HepG2 (cell line): ENCODE measurements around the gene FGD3. TPM values are rescaled to one million over a fixed set of nuclear protein-coding genes. Genes with fewer than 3 reads are reported as not detected.

ENCODE experiments used
- ATAC-seq: fragments of 200-7000 bp; cut with Tn5 transposase; 3 replicates; pipeline ENCODE4 v1.9.1; 2020; ENCODE audit warnings: mild to moderate bottlenecking, moderate library complexity
- BruUV-seq: library from RNA; stranded (reverse); fragments of 400-500 nt; replicated peaks from 2 replicates; lab custom pipeline; 2021; lab: Mats Ljungman, UMichigan
- CTCF ChIA-PET: fragments of 300-600 bp; formaldehyde crosslinking; extraction: SDS; loops from one replicate; lab custom pipeline; 2021; ENCODE audit warnings: low total read pairs, inconsistent platforms, low intra/inter-chr PET ratio; lab: Yijun Ruan, JAX
- POLR2A ChIA-PET: fragments of 350-600 bp; sonication (Branson Sonifier 250); formaldehyde crosslinking; loops from one replicate; lab custom pipeline; 2020; ENCODE audit warnings: antibody characterized with exemption, inconsistent platforms; lab: Yijun Ruan, JAX
- DNase-seq: peaks from one replicate; pipeline ENCODE4 v3.0.0-alpha.2; 2015; ENCODE audit warnings: low spot score
- FAIRE-seq: peaks from 3 replicates; lab custom pipeline; 2011; peaks lifted over from hg19 to GRCh38; lab: Jason Lieb, UNC
- H2AFZ ChIP-seq: one replicate; pipeline ENCODE4 v1.6.1; 2011; ENCODE audit warnings: low read length, inconsistent platforms
- H3K27ac ChIP-seq: fragments of 300-600 bp; 3 replicates; pipeline ENCODE4 v1.8.0; 2011; ENCODE audit warnings: mixed run types, mild to moderate bottlenecking, mixed read lengths, low read length, inconsistent platforms; ENCODE audit not compliant: insufficient read depth; ENCODE audit errors: extremely low read length
- H3K27me3 ChIP-seq, 2 experiments: fragments of 200-600 bp in 1 of 2; 2 replicates in 1 of 2; 3 replicates in 1 of 2; pipeline versions ENCODE4 v1.6.0 to v1.8.0; 2011; ENCODE audit warnings: low read length in 2 of 2, mild to moderate bottlenecking in 2 of 2, moderate library complexity in 2 of 2, inconsistent platforms in 1 of 2; ENCODE audit not compliant: insufficient read depth in 2 of 2, control insufficient read depth in 1 of 2
- H3K36me3 ChIP-seq, 2 experiments: fragments of 200-600 bp in 1 of 2; replicated peaks in 1 of 2; 2 replicates in 1 of 2; 3 replicates in 1 of 2; pipeline versions ENCODE4 v1.5.1 to v1.8.0; 2011; ENCODE audit warnings: low read length in 2 of 2, inconsistent platforms in 1 of 2; ENCODE audit not compliant: insufficient read depth in 2 of 2, control insufficient read depth in 1 of 2
- H3K4me1 ChIP-seq: 2 replicates; pipeline ENCODE4 v1.5.1; 2012; ENCODE audit warnings: low read length, inconsistent platforms; ENCODE audit not compliant: insufficient read depth
- H3K4me2 ChIP-seq: 2 replicates; pipeline ENCODE4 v1.6.0; 2011; ENCODE audit warnings: low read depth, low read length, inconsistent platforms
- H3K4me3 ChIP-seq, 3 experiments: fragments of 200-600 bp in 1 of 3; sonication (generic), shearing (Covaris generic) in 1 of 3; replicated peaks in 1 of 3; 2 replicates each; pipeline ENCODE4 v1.5.1; 2011 to 2016; ENCODE audit warnings: low read length in 3 of 3, inconsistent platforms in 2 of 3, low read depth in 2 of 3, mild to moderate bottlenecking in 2 of 3, control low read depth in 1 of 3, mixed read lengths in 1 of 3; ENCODE audit not compliant: insufficient read depth in 1 of 3
- H3K79me2 ChIP-seq: one replicate; pipeline ENCODE4 v1.6.1; 2011; ENCODE audit warnings: low read length, inconsistent platforms; ENCODE audit not compliant: insufficient read depth
- H3K9ac ChIP-seq: 2 replicates; pipeline ENCODE4 v1.6.0; 2011; ENCODE audit warnings: mild to moderate bottlenecking, low read depth, low read length, inconsistent platforms; ENCODE audit not compliant: insufficient read depth
- H3K9me3 ChIP-seq: 2 replicates; pipeline ENCODE4 v1.5.1; 2012; ENCODE audit warnings: mild to moderate bottlenecking, low read length
- H4K20me1 ChIP-seq: 2 replicates; pipeline ENCODE4 v1.6.0; 2011; ENCODE audit warnings: inconsistent platforms, mild to moderate bottlenecking, low read length, moderate library complexity; ENCODE audit not compliant: insufficient read depth
- HDAC6 ChIP-seq: fragments of 200-600 bp; sonication (generic); IDR thresholded peaks from 2 replicates; pipeline ENCODE4 v1.7.0; 2017; ENCODE audit warnings: mild to moderate bottlenecking, antibody characterized with exemption, low read length, low read depth
- KAT7 ChIP-seq: IDR thresholded peaks from 2 replicates; pipeline ENCODE4 v1.6.1; 2018; ENCODE audit warnings: borderline replicate concordance, missing compliant biosample characterization
- MXD4 ChIP-seq: IDR thresholded peaks from 2 replicates; pipeline ENCODE4 v1.6.1; 2016; ENCODE audit warnings: mild to moderate bottlenecking, missing biosample characterization, missing genetic modification reagents
- SCMH1 ChIP-seq: sonication (generic); formaldehyde crosslinking; IDR thresholded peaks from 2 replicates; pipeline ENCODE4 v1.9.0; 2021; ENCODE audit warnings: missing genetic modification reagents, mild to moderate bottlenecking, borderline replicate concordance
- TEAD2 ChIP-seq: sonication (generic); formaldehyde crosslinking; IDR thresholded peaks from 2 replicates; pipeline ENCODE4 v1.9.0; 2021; ENCODE audit warnings: missing genetic modification reagents
- ZNF33A ChIP-seq: sonication (generic); formaldehyde crosslinking; IDR thresholded peaks from 2 replicates; pipeline ENCODE4 v1.5.1; 2020; ENCODE audit warnings: missing genetic modification reagents, mild to moderate bottlenecking, moderate library complexity, borderline replicate concordance
- ZNF549 ChIP-seq: sonication (generic); formaldehyde crosslinking; IDR thresholded peaks from 2 replicates; pipeline ENCODE4 v1.5.0; 2020; ENCODE audit warnings: missing genetic modification reagents
- ZNF652 ChIP-seq: IDR thresholded peaks from 2 replicates; pipeline ENCODE4 v1.6.1; 2016; ENCODE audit warnings: low read depth, borderline replicate concordance
- WGBS: methylation state at CpG from one replicate; pipeline ENCODE4 v1.1.6; 2017; ENCODE audit warnings: low lambda C conversion rate; 5-methylcytosine and 5-hydroxymethylcytosine counted together
- in situ Hi-C: cut with HindIII; loops from 2 replicates; pipeline ENCODE4 v1.10.0; 2017; ENCODE audit warnings: low pct_unique_long_range_greater_than_20kb; ENCODE audit not compliant: extremely low pct_ligation_motif_present
- intact Hi-C: fragments of 100-400 bp; cut with micrococcal nuclease; formaldehyde crosslinking; loops from one replicate; pipeline ENCODE4 v1.10.0; 2022; ENCODE audit not compliant: unreplicated experiment
- polyA plus RNA-seq, 8 experiments: library from polyadenylated mRNA; depleted of rRNA in 3 of 8; stranded (reverse) in 7 of 8; unstranded in 1 of 8; fragments of >200 nt; fragmentation: Illumina TruSeq in 4 of 8; extraction: Trizol in 4 of 8; gene quantifications; 2 replicates each; pipeline versions ENCODE4 v1.2.1 to v1.2.3, GENCODE V29; 2011 to 2016; ENCODE audit warnings: low read depth in 4 of 8, missing spikeins in 1 of 8, mixed read lengths in 1 of 8; ENCODE audit not compliant: insufficient read depth in 1 of 8
- total RNA-seq, 5 experiments: library from RNA; depleted of rRNA; stranded (reverse); fragments of >200 nt; fragmentation: Illumina TruSeq; extraction: Trizol; gene quantifications; 2 replicates each; pipeline ENCODE4 v1.2.3, GENCODE V29; 2016; ENCODE audit warnings: low read depth in 1 of 5
- TF ChIP-seq, protein P1 (sequence below): sonication (generic); formaldehyde crosslinking; IDR thresholded peaks from 2 replicates; pipeline ENCODE4 v1.9.0; 2021; ENCODE audit warnings: missing genetic modification reagents, mild to moderate bottlenecking, borderline replicate concordance
- TF ChIP-seq, protein P2 (sequence below): IDR thresholded peaks from 2 replicates; pipeline ENCODE4 v1.6.1; 2016; ENCODE audit warnings: missing compliant biosample characterization, missing genetic modification reagents, borderline replicate concordance
- TF ChIP-seq, protein P3 (sequence below): sonication (generic); formaldehyde crosslinking; IDR thresholded peaks from 2 replicates; pipeline ENCODE4 v1.4.0; 2020; ENCODE audit warnings: missing genetic modification reagents, low read depth, mild to moderate bottlenecking, borderline replicate concordance

Gene FGD3
- total and polyA plus RNA-seq, 2 of the 13 experiments (the other 11 are each of a cell fraction or from before 2014, with no cell fraction given): 0.53 to 1.1 TPM

DNA sequence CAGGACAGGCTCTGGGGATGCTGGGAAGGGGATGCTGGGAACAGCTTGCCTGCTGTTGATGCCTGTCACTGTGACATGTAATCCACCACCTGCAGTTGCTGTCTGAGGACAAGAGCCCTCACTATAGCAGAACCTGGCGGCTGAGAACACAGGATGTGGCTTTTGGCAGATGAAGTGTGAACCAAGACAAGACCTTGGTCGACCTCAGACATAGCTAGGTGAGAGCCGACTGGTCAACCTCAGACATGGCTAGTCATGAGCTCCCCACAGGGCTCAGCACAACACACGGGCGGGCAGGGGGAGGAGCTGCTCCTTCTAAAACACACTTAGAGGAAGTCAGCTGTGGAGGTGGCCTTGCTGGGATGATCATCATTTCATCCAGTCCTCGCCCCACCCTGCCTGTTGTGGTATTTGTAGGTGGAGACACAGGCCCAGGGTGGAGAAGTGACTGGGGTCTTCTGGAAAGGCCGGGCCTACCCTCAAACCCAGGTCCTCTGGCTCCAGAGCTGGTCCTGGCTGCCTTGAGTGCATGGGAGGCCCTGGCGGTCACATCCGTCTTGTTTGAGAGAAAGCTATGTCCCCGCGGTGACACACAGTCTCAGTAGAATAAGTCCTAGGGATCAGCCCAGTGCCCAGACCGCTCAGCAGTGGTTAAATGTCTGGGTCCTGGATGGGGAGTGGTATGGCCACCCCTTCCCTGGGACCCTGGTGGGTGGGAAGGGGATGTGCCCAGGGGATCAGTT lies 117.2 kb downstream of the FGD3 start (continued):
- TF ChIP-seq, protein P1, sequence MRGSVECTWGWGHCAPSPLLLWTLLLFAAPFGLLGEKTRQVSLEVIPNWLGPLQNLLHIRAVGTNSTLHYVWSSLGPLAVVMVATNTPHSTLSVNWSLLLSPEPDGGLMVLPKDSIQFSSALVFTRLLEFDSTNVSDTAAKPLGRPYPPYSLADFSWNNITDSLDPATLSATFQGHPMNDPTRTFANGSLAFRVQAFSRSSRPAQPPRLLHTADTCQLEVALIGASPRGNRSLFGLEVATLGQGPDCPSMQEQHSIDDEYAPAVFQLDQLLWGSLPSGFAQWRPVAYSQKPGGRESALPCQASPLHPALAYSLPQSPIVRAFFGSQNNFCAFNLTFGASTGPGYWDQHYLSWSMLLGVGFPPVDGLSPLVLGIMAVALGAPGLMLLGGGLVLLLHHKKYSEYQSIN (CRISPR knock-in tag): no peak
- TF ChIP-seq HDAC6 (no peak), KAT7 (CRISPR knock-in tag) (no peak), MXD4 (CRISPR knock-in tag) (no peak)
- TF ChIP-seq, protein P2, sequence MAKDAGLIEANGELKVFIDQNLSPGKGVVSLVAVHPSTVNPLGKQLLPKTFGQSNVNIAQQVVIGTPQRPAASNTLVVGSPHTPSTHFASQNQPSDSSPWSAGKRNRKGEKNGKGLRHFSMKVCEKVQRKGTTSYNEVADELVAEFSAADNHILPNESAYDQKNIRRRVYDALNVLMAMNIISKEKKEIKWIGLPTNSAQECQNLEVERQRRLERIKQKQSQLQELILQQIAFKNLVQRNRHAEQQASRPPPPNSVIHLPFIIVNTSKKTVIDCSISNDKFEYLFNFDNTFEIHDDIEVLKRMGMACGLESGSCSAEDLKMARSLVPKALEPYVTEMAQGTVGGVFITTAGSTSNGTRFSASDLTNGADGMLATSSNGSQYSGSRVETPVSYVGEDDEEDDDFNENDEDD (CRISPR knock-in tag): no peak

DNA sequence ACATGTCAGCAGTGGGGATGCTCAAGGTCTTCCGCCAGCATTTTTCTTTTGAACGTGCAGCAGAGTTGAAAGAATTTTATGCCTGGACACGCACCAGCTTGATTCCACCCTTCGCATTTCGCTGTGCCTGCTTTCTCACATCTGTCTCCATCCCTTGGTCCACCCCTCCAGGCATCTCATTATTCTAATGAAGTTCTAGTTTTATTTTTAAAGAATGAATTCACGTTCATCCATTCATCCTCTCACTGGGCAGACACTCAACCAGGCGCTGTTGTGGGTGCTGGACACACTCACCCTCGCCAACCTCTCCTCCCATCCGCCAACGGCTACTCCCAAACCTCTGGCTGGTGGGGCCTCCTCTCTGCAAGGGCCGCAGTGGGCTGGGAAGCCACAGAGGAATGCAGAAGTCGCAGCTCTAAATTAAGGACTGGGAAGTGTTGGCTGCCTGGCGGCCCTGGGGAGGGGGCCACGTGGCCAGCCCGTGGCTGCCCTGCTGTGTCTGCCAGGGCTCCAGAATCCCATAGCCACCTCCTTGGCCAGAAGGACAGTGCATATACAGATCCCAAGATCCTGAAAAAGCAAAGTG lies 117.9 kb downstream of the FGD3 start:
- no TSS peak for BruUV-seq
- Histone ChIP-seq H3K79me2 (no peaks in the 10 kb centered on the region), H2AFZ (no peak overlapping the region), H3K9me3 (no peaks in the 10 kb centered on the region), H3K4me2 (no peak overlapping the region), H3K36me3 (no peaks in the 10 kb centered on the region), H3K27ac (no peak overlapping the region), H3K9ac (no peak overlapping the region), H3K4me3 (no peak overlapping the region), H3K27me3 (no peaks in the 10 kb centered on the region), H4K20me1 (no peaks in the 10 kb centered on the region), H3K4me1 (peaks cover 31% of the 10 kb centered on the region)
- in situ Hi-C loops: no loop called here
- no peak for DNase-seq
- 77% methylated on average over 13 of the region's 15 CpGs for WGBS
- TF ChIP-seq TEAD2 (CRISPR knock-in tag) (no peak), ZNF549 (CRISPR knock-in tag) (no peak), ZNF33A (CRISPR knock-in tag) (no peak), ZNF652 (CRISPR knock-in tag) (no peak), SCMH1 (CRISPR knock-in tag) (no peak)
- TF ChIP-seq, protein P3, sequence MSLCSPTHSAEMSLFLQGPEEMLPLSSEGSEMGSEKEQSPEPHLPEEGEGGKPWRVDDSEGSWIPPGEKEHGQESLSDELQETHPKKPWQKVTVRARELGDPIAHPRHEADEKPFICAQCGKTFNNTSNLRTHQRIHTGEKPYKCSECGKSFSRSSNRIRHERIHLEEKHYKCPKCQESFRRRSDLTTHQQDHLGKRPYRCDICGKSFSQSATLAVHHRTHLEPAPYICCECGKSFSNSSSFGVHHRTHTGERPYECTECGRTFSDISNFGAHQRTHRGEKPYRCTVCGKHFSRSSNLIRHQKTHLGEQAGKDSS (CRISPR knock-in tag): no peak
- ChIA-PET CTCF (no interaction called here), POLR2A (no interaction called here)
- intact Hi-C loops: no loop called here
- no peak for FAIRE-seq
- ATAC-seq: no peak
